ENCODE data around the gene ZNF888. TPM values are rescaled to one million over a fixed set of nuclear protein-coding genes. Genes with fewer than 3 reads are reported as not detected.
"Not testable (repeated sequence)": the region's sequence is repeated elsewhere in the genome, so short reads cannot be mapped to it uniquely, and the experiment has no call there.

Gene ZNF888
- total RNA-seq, 2 experiments from 2014 or later: 5.1 to 5.5 TPM

DNA sequence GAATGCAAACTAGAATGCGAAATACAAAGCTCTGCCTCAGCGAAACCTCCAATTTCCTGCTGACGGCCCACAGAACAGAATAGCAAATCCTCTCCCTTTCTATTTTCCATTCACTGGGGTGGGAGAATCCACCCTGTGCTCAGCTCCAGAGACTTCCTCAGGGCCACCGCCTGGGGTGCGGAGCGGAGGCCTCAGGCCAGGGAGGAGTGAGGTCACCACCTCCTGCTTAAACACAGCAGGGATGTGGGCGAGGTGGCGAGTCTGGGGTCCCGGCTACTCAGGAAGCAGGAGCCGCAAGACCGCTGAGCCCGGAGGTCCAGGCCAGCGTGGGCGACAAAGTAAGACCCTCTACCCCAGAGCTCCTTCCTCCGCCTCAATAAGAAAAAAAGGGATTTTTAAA, 25.1 kb downstream of the ZNF888 start:
- Mint-ChIP-seq H3K4me1 (peaks cover 25% of the 10 kb centered on the region), H3K9me3 (ENCODE audit: low read depth) (no peaks in the 10 kb centered on the region), H3K27ac (peak overlapping the region; percentile 85), H3K36me3 (ENCODE audit: low read depth) (peaks cover 25% of the 10 kb centered on the region), H3K4me3 (peak overlapping the region; percentile 88), H3K27me3 (no peaks in the 10 kb centered on the region)
- POLR2A ChIA-PET: interaction anchor here (0.6 to 1.0 kb wide), 2 partner anchors 40 to 1551 kb away, joined by 3 read pairs; partner anchors contain the start of gene LENG8
- CTCF ChIA-PET: interaction anchor here (1.0 kb wide), 1 partner anchor 13 kb away, joined by 3 read pairs; no protein-coding TSS in a partner anchor
- intact Hi-C loops (cut with DNase I, micrococcal nuclease): loop anchor here (5.0 kb wide), 3 partner anchors 261 to 469 kb away; partner anchors contain the start of genes ZNF525 (in 1 of the 2), ZNF808 (in 1 of the 2) and ZNF83 (in 1 of the 2)
- ATAC-seq (no peak), DNase-seq (no peak)

DNA sequence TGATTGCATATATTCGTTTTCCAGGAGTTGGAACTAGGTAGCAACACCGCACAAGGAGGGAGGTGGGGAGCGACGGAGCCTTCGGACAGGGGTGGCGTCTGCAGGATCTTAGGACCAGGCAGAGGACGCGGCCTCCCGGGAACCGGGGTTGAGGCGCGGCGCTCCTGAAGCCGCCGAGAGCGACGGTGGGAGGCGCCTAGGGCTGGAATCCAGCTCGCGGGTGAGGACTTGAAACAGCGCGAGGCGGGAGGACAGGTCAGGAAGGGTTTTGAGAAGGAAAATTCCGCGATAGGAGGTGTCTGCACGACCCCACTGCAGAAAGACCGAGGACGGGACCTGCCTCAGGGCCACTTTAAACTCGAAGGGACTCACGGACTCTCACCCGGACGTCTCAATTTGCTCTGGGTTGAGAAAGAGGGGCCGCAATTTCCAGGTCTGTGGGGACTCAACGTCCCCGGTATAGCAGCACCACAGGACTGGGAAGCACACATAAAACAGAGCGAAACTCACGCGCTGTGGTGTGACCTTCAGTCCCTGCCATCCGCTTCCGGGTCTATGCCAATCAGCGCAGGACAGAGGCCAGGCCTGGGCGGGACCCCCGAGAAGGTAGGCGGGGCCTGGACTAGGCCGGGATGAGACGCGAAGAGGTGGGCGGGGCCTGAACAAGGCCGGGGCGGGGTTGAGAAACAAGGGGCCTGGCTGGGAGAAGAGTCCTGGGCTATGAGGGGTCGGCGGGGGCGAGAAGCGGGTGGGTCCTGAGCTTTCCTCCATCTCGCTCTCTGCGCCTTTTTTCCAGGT, 25.9 kb downstream of the ZNF888 start, which contains the start of gene ZNF320:
Gene ZNF320 (minus strand): TSS at position 498 of the 798 bp plus-strand sequence. CDS start 7,380 bp downstream, outside the sequence.
- peak within 1 kb of the TSS; percentile 88 for H3K4me3 Mint-ChIP-seq
- ChIA-PET POLR2A (interaction anchor here (0.6 to 1.0 kb wide), 3 partner anchors 39 to 1552 kb away, joined by 3 read pairs; partner anchors contain the start of gene LENG8), CTCF (interaction anchor here (1.0 kb wide), 1 partner anchor 13 kb away, joined by 3 read pairs; no protein-coding TSS in a partner anchor)
- peak within 1 kb of the TSS; percentile 93 for H3K27ac Mint-ChIP-seq
- no peaks in the 10 kb centered on the region for H3K9me3 Mint-ChIP-seq (ENCODE audit: low read depth)
- DNase-seq (peak; percentile 98), ATAC-seq (peak; percentile 100)
- peaks cover 31% of the 10 kb centered on the region for H3K4me1 Mint-ChIP-seq
- peaks cover 32% of the 10 kb centered on the region for H3K36me3 Mint-ChIP-seq (ENCODE audit: low read depth)
- no peaks in the 10 kb centered on the region for H3K27me3 Mint-ChIP-seq
- intact Hi-C loops (cut with DNase I, micrococcal nuclease): loop anchor here (1.0 to 5.0 kb wide), 13 partner anchors 25 to 470 kb away; partner anchors contain the start of genes ZNF816 (in 2 of the 2), ZNF888 (in 2 of the 2), ZNF160 (in 1 of the 2) and ZNF468 (in 1 of the 2)

DNA sequence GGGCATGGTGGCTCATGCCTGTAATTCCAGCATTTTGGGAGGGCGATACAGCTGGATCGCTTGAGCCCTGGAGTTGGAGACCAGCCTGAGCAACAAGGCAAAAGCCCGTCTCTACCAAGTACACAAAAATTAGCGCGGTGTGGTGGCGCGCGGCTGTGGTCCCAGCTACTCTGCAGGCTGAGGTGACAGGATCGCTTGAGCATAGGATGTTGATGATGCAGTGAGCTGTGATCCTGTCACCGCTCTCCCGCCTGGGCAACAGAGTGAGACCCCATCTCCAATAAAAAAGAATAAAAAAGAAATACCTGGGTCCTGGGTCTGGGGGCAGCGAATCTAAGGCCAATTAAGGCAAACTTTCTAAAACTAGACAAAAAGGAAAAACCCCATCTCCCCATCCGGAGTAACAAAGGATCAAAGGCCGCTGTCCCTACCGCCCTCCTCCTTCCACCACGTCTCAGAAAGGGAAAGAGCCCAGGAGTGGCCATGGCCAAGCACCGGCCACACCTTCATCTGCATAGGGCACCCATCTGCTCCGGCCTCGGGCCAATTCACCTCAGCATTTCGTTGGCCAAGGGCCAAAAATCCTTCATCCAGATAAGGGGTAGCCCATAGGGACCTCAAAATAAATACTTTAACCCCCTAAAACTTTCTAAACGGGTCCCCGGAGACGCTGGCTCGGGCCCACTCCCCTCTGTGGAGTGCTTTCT, 26.6 kb downstream of the ZNF888 start:
- CTCF ChIA-PET: no interaction called here
- Mint-ChIP-seq H3K27ac (peak overlapping the region; percentile 93), H3K27me3 (no peaks in the 10 kb centered on the region), H3K9me3 (ENCODE audit: low read depth) (no peaks in the 10 kb centered on the region), H3K4me1 (peaks cover 31% of the 10 kb centered on the region), H3K4me3 (peak overlapping the region; percentile 88), H3K36me3 (ENCODE audit: low read depth) (peaks cover 38% of the 10 kb centered on the region)
- intact Hi-C loops (cut with DNase I, micrococcal nuclease): loop anchor here (1.0 to 5.0 kb wide), 13 partner anchors 26 to 471 kb away; partner anchors contain the start of genes ZNF816 (in 2 of the 2), ZNF888 (in 2 of the 2), ZNF160 (in 1 of the 2) and ZNF468 (in 1 of the 2)
- DNase-seq: peak; percentile 13
- ATAC-seq: no peak
- POLR2A ChIA-PET: interaction anchor here (0.6 to 0.9 kb wide), 2 partner anchors 90 to 259 kb away, joined by 3 read pairs; no protein-coding TSS in a partner anchor

DNA sequence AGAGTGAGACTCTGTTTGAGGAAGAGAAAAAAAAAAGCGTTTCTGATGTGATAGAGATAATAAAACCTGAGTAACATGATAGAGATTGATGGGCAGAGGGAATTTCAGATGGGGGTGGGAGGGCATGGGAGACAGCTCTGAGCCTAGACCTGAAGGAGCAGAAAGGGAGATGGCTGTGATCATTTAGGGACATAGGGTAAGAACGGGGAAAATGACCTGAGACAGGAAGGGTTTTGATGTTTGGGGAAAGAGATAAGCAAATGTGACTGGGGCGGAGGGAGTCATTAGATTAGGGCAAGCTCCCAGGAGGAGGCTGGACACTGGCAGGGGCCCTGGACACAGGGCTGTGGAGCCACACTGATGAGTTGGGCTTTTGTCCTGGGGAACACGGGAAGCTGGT, 31.9 kb downstream of the ZNF888 start:
- intact Hi-C loops (cut with DNase I, micrococcal nuclease): no loop called here
- H3K27ac Mint-ChIP-seq: no peak overlapping the region
- peaks cover 15% of the 10 kb centered on the region for H3K4me1 Mint-ChIP-seq
- ATAC-seq: no peak
- H3K36me3 Mint-ChIP-seq (ENCODE audit: low read depth): peaks cover 84% of the 10 kb centered on the region
- ChIA-PET POLR2A (no interaction called here), CTCF (interaction anchor here (0.6 kb wide), 2 partner anchors 13 to 445 kb away, joined by 3 read pairs; no protein-coding TSS in a partner anchor)
- no peak for DNase-seq
- no peaks in the 10 kb centered on the region for H3K27me3 Mint-ChIP-seq
- H3K9me3 Mint-ChIP-seq (ENCODE audit: low read depth): peaks cover 12% of the 10 kb centered on the region
- no peak overlapping the region for H3K4me3 Mint-ChIP-seq

DNA sequence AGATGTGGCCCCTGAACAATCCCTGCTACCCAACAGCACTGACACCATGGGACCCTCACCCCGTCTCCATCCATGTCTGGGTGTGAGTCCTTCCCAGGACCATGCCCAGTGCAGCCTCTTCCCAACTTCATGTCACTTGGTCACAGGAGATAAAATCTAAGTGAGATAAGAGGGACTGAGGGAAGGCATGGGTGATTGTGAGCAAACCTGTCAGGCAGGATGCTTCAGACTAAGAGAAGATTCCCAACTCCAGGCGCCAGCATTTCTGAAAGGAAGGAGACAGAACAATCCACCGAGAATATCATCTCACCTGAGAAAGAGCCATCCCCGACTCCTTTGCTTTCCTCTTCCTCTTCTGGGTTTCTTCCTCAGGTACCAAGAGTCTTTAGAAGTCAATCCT, 33.3 kb downstream of the ZNF888 start:
- DNase-seq: no peak
- Mint-ChIP-seq H3K27ac (no peak overlapping the region), H3K4me3 (no peak overlapping the region), H3K27me3 (no peaks in the 10 kb centered on the region), H3K36me3 (ENCODE audit: low read depth) (peaks cover 87% of the 10 kb centered on the region), H3K9me3 (ENCODE audit: low read depth) (peaks cover 12% of the 10 kb centered on the region), H3K4me1 (peaks cover 14% of the 10 kb centered on the region)
- intact Hi-C loops (cut with DNase I, micrococcal nuclease): no loop called here
- CTCF ChIA-PET: no interaction called here
- no peak for ATAC-seq
- POLR2A ChIA-PET: no interaction called here

DNA sequence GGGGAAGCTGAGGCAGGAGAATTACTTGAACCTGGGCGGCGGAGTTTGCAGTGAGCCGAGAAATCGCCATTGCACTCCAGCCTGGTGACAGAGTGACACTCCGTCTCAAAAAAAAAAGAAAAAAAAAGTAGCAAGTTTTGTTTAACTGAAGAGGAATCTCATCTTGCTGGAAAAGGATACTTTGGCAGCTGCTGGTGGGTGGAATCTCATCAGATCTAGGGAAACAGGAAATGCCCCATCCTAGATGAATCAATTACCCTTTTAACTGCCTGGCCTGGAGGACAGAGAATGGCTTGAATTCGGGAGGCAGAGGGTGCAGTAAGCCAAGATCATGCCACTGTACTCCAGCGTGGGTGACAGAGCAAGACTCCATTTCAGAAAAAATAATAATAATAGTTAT, 34.2 kb downstream of the ZNF888 start:
- no peaks in the 10 kb centered on the region for H3K27me3 Mint-ChIP-seq
- ChIA-PET CTCF (no interaction called here), POLR2A (no interaction called here)
- intact Hi-C loops (cut with DNase I, micrococcal nuclease): no loop called here
- peaks cover 10% of the 10 kb centered on the region for H3K4me1 Mint-ChIP-seq
- H3K9me3 Mint-ChIP-seq (ENCODE audit: low read depth): peaks cover 16% of the 10 kb centered on the region
- peaks cover 88% of the 10 kb centered on the region for H3K36me3 Mint-ChIP-seq (ENCODE audit: low read depth)
- no peak for DNase-seq
- H3K27ac Mint-ChIP-seq: no peak overlapping the region
- no peak overlapping the region for H3K4me3 Mint-ChIP-seq
- ATAC-seq: no peak

DNA sequence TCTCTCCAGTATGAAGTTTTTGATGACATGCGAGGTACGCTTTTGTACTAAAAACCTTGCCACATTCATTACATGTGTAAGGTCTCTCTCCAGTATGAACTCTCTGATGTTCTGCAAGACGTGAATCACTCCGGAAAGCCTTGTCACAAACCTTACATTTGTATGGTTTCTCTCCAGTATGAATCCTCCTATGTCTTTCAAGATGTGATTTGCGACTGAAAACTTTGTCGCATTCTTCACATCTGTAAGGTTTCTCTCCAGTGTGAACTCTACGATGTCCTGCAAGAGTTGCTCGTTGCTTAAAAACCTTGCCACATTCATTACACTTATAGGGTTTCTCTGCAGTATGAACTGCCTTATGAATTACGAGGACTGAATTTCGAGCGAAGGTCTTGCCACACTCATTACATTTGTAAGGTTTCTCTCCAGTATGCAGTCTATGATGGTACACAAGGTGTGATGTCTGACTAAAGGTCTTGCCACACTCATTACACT, 42.3 kb downstream of the ZNF888 start:
- Mint-ChIP-seq H3K27ac (no peak overlapping the region), H3K36me3 (ENCODE audit: low read depth) (peaks cover 82% of the 10 kb centered on the region), H3K4me1 (no peaks in the 10 kb centered on the region), H3K27me3 (no peaks in the 10 kb centered on the region), H3K9me3 (ENCODE audit: low read depth) (peaks cover 47% of the 10 kb centered on the region), H3K4me3 (no peak overlapping the region)
- DNase-seq (no peak), ATAC-seq (no peak)
- CTCF ChIA-PET: no interaction called here
- intact Hi-C loops (cut with DNase I, micrococcal nuclease): no loop called here
- POLR2A ChIA-PET: no interaction called here

DNA sequence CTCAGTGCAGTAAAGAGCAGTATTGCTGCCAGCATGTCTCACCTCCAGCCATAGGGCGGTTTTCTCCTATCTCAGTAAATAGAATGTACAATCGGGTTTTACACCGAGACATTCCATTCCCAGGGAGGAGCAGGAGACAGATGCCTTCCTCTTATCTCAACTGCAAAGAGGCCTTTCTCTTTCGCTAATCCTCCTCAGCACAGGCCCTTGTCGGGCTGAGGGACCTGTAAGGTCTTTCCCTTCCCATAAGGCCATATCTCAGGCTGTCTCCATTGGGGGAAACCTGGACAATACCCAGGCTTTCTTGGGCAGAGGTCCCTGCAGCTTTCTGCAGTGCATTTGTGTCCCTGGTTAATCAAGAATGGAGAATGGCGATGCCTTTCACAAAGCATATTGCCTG, 50.2 kb downstream of the ZNF888 start:
- H3K27me3 Mint-ChIP-seq; H3K27ac Mint-ChIP-seq; CTCF ChIA-PET; H3K4me3 Mint-ChIP-seq; DNase-seq; intact Hi-C loops (cut with DNase I, micrococcal nuclease); H3K4me1 Mint-ChIP-seq; POLR2A ChIA-PET; ATAC-seq: not testable (repeated sequence)
- H3K9me3 Mint-ChIP-seq (ENCODE audit: low read depth): peaks cover 19% of the 10 kb centered on the region
- H3K36me3 Mint-ChIP-seq (ENCODE audit: low read depth): peaks cover 21% of the 10 kb centered on the region

DNA sequence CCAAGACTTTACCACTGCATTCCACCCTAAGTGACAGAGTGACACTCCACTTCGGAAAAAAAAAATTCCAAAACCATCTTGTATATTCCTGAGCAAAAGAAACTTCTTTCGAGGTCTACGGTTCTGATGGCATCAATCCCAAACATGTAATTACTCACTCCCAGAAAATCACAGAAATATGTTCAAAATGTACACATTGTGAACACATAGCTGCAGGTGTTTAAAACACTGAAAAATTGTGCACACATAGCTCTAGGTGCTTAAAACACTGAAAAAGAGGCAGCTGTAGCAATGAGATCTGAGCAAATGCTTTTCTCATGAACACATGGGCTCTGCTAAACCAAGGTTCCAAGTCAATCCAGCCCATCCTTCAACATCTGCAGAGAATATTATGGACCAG, 51.8 kb downstream of the ZNF888 start:
- peaks cover 12% of the 10 kb centered on the region for H3K9me3 Mint-ChIP-seq (ENCODE audit: low read depth)
- H3K4me1 Mint-ChIP-seq: no peaks in the 10 kb centered on the region
- no peak for DNase-seq
- H3K4me3 Mint-ChIP-seq: no peak overlapping the region
- intact Hi-C loops (cut with DNase I, micrococcal nuclease): no loop called here
- ChIA-PET CTCF (no interaction called here), POLR2A (no interaction called here)
- no peaks in the 10 kb centered on the region for H3K27me3 Mint-ChIP-seq
- peaks cover 16% of the 10 kb centered on the region for H3K36me3 Mint-ChIP-seq (ENCODE audit: low read depth)
- no peak for ATAC-seq
- H3K27ac Mint-ChIP-seq: no peak overlapping the region

DNA sequence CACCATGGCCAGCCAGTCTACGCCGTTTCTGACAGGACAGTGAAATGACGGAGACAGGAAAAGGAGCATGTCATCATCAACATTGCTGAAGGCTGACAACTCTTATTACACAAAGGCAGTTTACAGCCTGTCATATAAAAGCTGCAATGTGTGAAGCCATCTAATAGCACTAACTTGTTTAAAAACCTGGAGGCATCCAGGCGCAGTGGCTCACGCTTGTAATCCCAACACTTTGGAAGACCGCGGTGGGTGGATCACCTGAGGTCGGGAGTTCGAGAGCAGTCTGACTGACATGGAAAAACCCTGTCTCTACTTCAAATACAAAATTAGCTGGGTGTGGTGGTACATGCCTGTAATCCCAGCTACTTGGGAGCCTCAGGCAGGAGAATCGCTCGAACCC, 55.2 kb downstream of the ZNF888 start:
- DNase-seq; H3K4me3 Mint-ChIP-seq; intact Hi-C loops (cut with DNase I, micrococcal nuclease); H3K27me3 Mint-ChIP-seq; H3K4me1 Mint-ChIP-seq; POLR2A ChIA-PET; H3K9me3 Mint-ChIP-seq (ENCODE audit: low read depth); CTCF ChIA-PET; ATAC-seq; H3K27ac Mint-ChIP-seq: not testable (repeated sequence)
- H3K36me3 Mint-ChIP-seq (ENCODE audit: low read depth): peaks cover 14% of the 10 kb centered on the region

Data from activated CD4-positive, alpha-beta T cell treated with anti-CD3 and anti-CD28 coated beads for 36 hours (primary cell).